GM23338 (cell line): ENCODE results near the gene CXorf65. TPM values are rescaled to one million over a fixed set of nuclear protein-coding genes. Genes with fewer than 3 reads are reported as not detected.

Experiments used
- ATAC-seq: fragments of 200-7000 bp; cut with Tn5 transposase; 3 replicates; pipeline ENCODE4 v1.9.1; 2020
- DNase-seq: peaks from one replicate; pipeline ENCODE4 v3.0.0-alpha.2; 2015; ENCODE audit warnings: low spot score
- H2AFZ ChIP-seq: fragments of 200-600 bp; sonication (generic); 2 replicates; pipeline ENCODE4 v1.8.0; 2016; ENCODE audit warnings: antibody characterized with exemption, mild to moderate bottlenecking, moderate library complexity
- H3F3A ChIP-seq: fragments of 200-600 bp; sonication (generic); replicated peaks from 2 replicates; pipeline ENCODE4 v1.8.0; 2017; ENCODE audit warnings: antibody characterized with exemption, mixed run types, low read depth
- H3K27ac ChIP-seq: fragments of 200-600 bp; sonication (generic); 2 replicates; pipeline ENCODE4 v1.6.1; 2016; ENCODE audit warnings: low read depth
- H3K27me3 ChIP-seq: fragments of 200-600 bp; sonication (generic); 2 replicates; pipeline ENCODE4 v1.8.0; 2016; ENCODE audit warnings: mild to moderate bottlenecking, mixed run types, moderate library complexity; ENCODE audit not compliant: insufficient read depth
- H3K36me3 ChIP-seq: fragments of 200-600 bp; sonication (generic); 2 replicates; pipeline ENCODE4 v1.8.0; 2016; ENCODE audit warnings: mild to moderate bottlenecking; ENCODE audit not compliant: insufficient read depth
- H3K4me1 ChIP-seq: fragments of 200-600 bp; sonication (generic); 2 replicates; pipeline ENCODE4 v1.8.0; 2016; ENCODE audit warnings: mild to moderate bottlenecking, moderate library complexity; ENCODE audit not compliant: insufficient read depth
- H3K4me2 ChIP-seq: fragments of 200-600 bp; sonication (generic); 2 replicates; pipeline ENCODE4 v1.7.1; 2017; ENCODE audit warnings: mixed run types
- H3K4me3 ChIP-seq: fragments of 200-600 bp; sonication (generic); 2 replicates; pipeline ENCODE4 v1.6.1; 2016; ENCODE audit warnings: mixed run types
- H3K79me2 ChIP-seq: fragments of 200-600 bp; sonication (generic); replicated peaks from 2 replicates; pipeline ENCODE4 v1.8.0; 2017; ENCODE audit warnings: mild to moderate bottlenecking; ENCODE audit not compliant: insufficient read depth
- H3K9me2 ChIP-seq: fragments of 200-600 bp; sonication (generic); 2 replicates; pipeline ENCODE4 v1.8.0; 2017; ENCODE audit not compliant: insufficient read depth
- H4K20me1 ChIP-seq: fragments of 200-600 bp; sonication (generic); replicated peaks from 2 replicates; pipeline ENCODE4 v1.8.0; 2017; ENCODE audit warnings: mild to moderate bottlenecking; ENCODE audit not compliant: insufficient read depth
- H3K27ac Mint-ChIP-seq: 2 replicates; pipeline ENCODE4 v1.8.0; 2020; ENCODE audit warnings: inconsistent platforms, mild to moderate bottlenecking, moderate library complexity, mixed read lengths
- H3K27me3 Mint-ChIP-seq: 3 replicates; pipeline ENCODE4 v1.8.0; 2022; ENCODE audit warnings: low read depth, mild to moderate bottlenecking, moderate library complexity, mixed read lengths, inconsistent platforms; ENCODE audit not compliant: insufficient read depth, poor library complexity
- H3K36me3 Mint-ChIP-seq: 3 replicates; pipeline ENCODE4 v1.8.0; 2021; ENCODE audit warnings: low read depth, mild to moderate bottlenecking, inconsistent platforms, moderate library complexity, mixed read lengths
- H3K4me1 Mint-ChIP-seq: 3 replicates; pipeline ENCODE4 v1.8.0; 2020; ENCODE audit warnings: mild to moderate bottlenecking, inconsistent platforms, mixed read lengths
- H3K4me3 Mint-ChIP-seq: 3 replicates; pipeline ENCODE4 v1.8.0; 2021; ENCODE audit warnings: moderate library complexity, mild to moderate bottlenecking, inconsistent platforms, mixed read lengths
- H3K9me3 Mint-ChIP-seq: 3 replicates; pipeline ENCODE4 v1.8.0; 2020; ENCODE audit warnings: moderate library complexity, mild to moderate bottlenecking, inconsistent platforms, mixed read lengths
- CREB1 ChIP-seq: fragments of 250-450 bp; sonication (Bioruptor Pico); IDR thresholded peaks from 2 replicates; pipeline ENCODE4 v1.5.0; 2020; ENCODE audit warnings: low read depth, mild to moderate bottlenecking, moderate library complexity
- CTCF ChIP-seq, 2 experiments: fragments of 200-600 bp in 1 of 2; sonication (generic) in 1 of 2; conservative IDR thresholded peaks; 2 replicates each; pipeline versions ENCODE4 v1.5.1 to v1.6.1; 2016 to 2017; ENCODE audit warnings: antibody characterized with exemption in 2 of 2, low read depth in 2 of 2, mild to moderate bottlenecking in 2 of 2, moderate library complexity in 1 of 2
- EZH2 ChIP-seq: fragments of 200-600 bp; sonication (generic); IDR thresholded peaks from one replicate; pipeline ENCODE4 v1.8.0; 2017; ENCODE audit warnings: antibody characterized with exemption, mild to moderate bottlenecking, low read depth; ENCODE audit not compliant: unreplicated experiment
- EZH2phosphoT487 ChIP-seq: fragments of 200-600 bp; sonication (generic); IDR thresholded peaks from one replicate; pipeline ENCODE4 v1.8.1; 2018; ENCODE audit warnings: antibody characterized with exemption; ENCODE audit not compliant: unreplicated experiment
- JUNB ChIP-seq: IDR thresholded peaks from one replicate; pipeline ENCODE4 v1.6.1; 2016; ENCODE audit warnings: antibody characterized with exemption; ENCODE audit not compliant: unreplicated experiment
- NANOG ChIP-seq: IDR thresholded peaks from 2 replicates; pipeline ENCODE4 v1.6.1; 2016; ENCODE audit warnings: antibody characterized with exemption, borderline replicate concordance
- POLR2AphosphoS5 ChIP-seq: IDR thresholded peaks from 2 replicates; pipeline ENCODE4 v1.6.1; 2016; ENCODE audit warnings: antibody characterized with exemption, low read depth
- STAT1 ChIP-seq: IDR thresholded peaks from one replicate; pipeline ENCODE4 v1.6.1; 2016; ENCODE audit warnings: antibody characterized with exemption; ENCODE audit not compliant: unreplicated experiment
- ZNF114 ChIP-seq: fragments of 250-450 bp; sonication (Bioruptor Pico); IDR thresholded peaks from 2 replicates; pipeline ENCODE4 v1.5.0; 2020; ENCODE audit warnings: mild to moderate bottlenecking, moderate library complexity
- ZNF331 ChIP-seq: fragments of 250-450 bp; sonication (Bioruptor Pico); IDR thresholded peaks from 2 replicates; pipeline ENCODE4 v1.5.0; 2020; ENCODE audit warnings: low read depth, mild to moderate bottlenecking, moderate library complexity
- polyA plus RNA-seq: library from polyadenylated mRNA; unstranded; fragments of >200 nt; fragmentation: Nextera tagmentation; extraction: Ambion mirVana; gene quantifications from 2 replicates; pipeline ENCODE4 v1.2.1, GENCODE V29; 2016
- total RNA-seq: library from RNA; depleted of rRNA; stranded (reverse); fragments of >200 nt; shearing (Covaris generic); gene quantifications from 2 replicates; pipeline ENCODE4 v1.2.3, GENCODE V29; 2014
- TF ChIP-seq, protein P1 (sequence below): IDR thresholded peaks from one replicate; pipeline ENCODE4 v1.6.1; 2018; ENCODE audit warnings: antibody characterized with exemption; ENCODE audit not compliant: unreplicated experiment
- TF ChIP-seq, protein P2 (sequence below): fragments of 250-450 bp; sonication (Bioruptor Pico); IDR thresholded peaks from 2 replicates; pipeline ENCODE4 v1.5.0; 2020; ENCODE audit warnings: mild to moderate bottlenecking, moderate library complexity
- TF ChIP-seq, protein P3 (sequence below): IDR thresholded peaks from 2 replicates; pipeline ENCODE4 v1.6.1; 2016; ENCODE audit warnings: antibody characterized with exemption

The CXorf65 gene
- total and polyA plus RNA-seq, 2 experiments from 2014 or later = 0.79 TPM; not detected in 1

- H3K27ac ChIP-seq = no peak overlapping the region
- Mint-ChIP-seq H3K27ac (no peak overlapping the region), H3K36me3 (no peaks in the 10 kb centered on the region), H3K9me3 (no peaks in the 10 kb centered on the region), H3K4me1 (peaks cover 35% of the 10 kb centered on the region), H3K4me3 (no peak overlapping the region), H3K27me3 (peaks cover 2% of the 10 kb centered on the region)
- ATAC-seq = no peak
- no peaks in the 10 kb centered on the region for H3K9me2 ChIP-seq
- H3K4me2 ChIP-seq = no peak overlapping the region
- H2AFZ ChIP-seq = no peak overlapping the region
- H3K4me3 ChIP-seq = no peak overlapping the region
- 0 out of 2 replicates have a peak, but pooled peaks cover 5% of the 10 kb centered on the region for H3F3A ChIP-seq
- DNase-seq = no peak
- no peaks in the 10 kb centered on the region for H3K79me2 ChIP-seq
- TF ChIP-seq NANOG = no peak
- TF ChIP-seq POLR2AphosphoS5 = no peak
- TF ChIP-seq EZH2phosphoT487 = no peak
- TF ChIP-seq, protein P1, sequence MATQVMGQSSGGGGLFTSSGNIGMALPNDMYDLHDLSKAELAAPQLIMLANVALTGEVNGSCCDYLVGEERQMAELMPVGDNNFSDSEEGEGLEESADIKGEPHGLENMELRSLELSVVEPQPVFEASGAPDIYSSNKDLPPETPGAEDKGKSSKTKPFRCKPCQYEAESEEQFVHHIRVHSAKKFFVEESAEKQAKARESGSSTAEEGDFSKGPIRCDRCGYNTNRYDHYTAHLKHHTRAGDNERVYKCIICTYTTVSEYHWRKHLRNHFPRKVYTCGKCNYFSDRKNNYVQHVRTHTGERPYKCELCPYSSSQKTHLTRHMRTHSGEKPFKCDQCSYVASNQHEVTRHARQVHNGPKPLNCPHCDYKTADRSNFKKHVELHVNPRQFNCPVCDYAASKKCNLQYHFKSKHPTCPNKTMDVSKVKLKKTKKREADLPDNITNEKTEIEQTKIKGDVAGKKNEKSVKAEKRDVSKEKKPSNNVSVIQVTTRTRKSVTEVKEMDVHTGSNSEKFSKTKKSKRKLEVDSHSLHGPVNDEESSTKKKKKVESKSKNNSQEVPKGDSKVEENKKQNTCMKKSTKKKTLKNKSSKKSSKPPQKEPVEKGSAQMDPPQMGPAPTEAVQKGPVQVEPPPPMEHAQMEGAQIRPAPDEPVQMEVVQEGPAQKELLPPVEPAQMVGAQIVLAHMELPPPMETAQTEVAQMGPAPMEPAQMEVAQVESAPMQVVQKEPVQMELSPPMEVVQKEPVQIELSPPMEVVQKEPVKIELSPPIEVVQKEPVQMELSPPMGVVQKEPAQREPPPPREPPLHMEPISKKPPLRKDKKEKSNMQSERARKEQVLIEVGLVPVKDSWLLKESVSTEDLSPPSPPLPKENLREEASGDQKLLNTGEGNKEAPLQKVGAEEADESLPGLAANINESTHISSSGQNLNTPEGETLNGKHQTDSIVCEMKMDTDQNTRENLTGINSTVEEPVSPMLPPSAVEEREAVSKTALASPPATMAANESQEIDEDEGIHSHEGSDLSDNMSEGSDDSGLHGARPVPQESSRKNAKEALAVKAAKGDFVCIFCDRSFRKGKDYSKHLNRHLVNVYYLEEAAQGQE = no peak
- TF ChIP-seq ZNF331 (CRISPR knock-in tag) = no peak
- TF ChIP-seq EZH2 = no peak
- no peak for TF ChIP-seq CREB1 (CRISPR knock-in tag)
- TF ChIP-seq, protein P2, sequence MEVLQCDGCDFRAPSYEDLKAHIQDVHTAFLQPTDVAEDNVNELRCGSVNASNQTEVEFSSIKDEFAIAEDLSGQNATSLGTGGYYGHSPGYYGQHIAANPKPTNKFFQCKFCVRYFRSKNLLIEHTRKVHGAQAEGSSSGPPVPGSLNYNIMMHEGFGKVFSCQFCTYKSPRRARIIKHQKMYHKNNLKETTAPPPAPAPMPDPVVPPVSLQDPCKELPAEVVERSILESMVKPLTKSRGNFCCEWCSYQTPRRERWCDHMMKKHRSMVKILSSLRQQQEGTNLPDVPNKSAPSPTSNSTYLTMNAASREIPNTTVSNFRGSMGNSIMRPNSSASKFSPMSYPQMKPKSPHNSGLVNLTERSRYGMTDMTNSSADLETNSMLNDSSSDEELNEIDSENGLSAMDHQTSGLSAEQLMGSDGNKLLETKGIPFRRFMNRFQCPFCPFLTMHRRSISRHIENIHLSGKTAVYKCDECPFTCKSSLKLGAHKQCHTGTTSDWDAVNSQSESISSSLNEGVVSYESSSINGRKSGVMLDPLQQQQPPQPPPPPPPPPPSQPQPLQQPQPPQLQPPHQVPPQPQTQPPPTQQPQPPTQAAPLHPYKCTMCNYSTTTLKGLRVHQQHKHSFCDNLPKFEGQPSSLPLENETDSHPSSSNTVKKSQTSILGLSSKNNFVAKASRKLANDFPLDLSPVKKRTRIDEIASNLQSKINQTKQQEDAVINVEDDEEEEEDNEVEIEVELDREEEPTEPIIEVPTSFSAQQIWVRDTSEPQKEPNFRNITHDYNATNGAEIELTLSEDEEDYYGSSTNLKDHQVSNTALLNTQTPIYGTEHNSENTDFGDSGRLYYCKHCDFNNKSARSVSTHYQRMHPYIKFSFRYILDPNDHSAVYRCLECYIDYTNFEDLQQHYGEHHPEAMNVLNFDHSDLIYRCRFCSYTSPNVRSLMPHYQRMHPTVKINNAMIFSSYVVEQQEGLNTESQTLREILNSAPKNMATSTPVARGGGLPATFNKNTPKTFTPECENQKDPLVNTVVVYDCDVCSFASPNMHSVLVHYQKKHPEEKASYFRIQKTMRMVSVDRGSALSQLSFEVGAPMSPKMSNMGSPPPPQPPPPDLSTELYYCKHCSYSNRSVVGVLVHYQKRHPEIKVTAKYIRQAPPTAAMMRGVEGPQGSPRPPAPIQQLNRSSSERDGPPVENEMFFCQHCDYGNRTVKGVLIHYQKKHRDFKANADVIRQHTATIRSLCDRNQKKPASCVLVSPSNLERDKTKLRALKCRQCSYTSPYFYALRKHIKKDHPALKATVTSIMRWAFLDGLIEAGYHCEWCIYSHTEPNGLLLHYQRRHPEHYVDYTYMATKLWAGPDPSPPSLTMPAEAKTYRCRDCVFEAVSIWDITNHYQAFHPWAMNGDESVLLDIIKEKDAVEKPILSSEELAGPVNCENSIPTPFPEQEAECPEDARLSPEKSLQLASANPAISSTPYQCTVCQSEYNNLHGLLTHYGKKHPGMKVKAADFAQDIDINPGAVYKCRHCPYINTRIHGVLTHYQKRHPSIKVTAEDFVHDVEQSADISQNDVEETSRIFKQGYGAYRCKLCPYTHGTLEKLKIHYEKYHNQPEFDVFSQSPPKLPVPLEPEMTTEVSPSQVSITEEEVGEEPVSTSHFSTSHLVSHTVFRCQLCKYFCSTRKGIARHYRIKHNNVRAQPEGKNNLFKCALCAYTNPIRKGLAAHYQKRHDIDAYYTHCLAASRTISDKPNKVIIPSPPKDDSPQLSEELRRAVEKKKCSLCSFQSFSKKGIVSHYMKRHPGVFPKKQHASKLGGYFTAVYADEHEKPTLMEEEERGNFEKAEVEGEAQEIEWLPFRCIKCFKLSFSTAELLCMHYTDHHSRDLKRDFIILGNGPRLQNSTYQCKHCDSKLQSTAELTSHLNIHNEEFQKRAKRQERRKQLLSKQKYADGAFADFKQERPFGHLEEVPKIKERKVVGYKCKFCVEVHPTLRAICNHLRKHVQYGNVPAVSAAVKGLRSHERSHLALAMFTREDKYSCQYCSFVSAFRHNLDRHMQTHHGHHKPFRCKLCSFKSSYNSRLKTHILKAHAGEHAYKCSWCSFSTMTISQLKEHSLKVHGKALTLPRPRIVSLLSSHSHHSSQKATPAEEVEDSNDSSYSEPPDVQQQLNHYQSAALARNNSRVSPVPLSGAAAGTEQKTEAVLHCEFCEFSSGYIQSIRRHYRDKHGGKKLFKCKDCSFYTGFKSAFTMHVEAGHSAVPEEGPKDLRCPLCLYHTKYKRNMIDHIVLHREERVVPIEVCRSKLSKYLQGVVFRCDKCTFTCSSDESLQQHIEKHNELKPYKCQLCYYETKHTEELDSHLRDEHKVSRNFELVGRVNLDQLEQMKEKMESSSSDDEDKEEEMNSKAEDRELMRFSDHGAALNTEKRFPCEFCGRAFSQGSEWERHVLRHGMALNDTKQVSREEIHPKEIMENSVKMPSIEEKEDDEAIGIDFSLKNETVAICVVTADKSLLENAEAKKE (CRISPR knock-in tag) = no peak
- no peak for TF ChIP-seq CTCF (conservative IDR thresholded peaks at IDR 0.05; ENCODE audit: low read depth in 2 of 2)
- TF ChIP-seq, protein P3, sequence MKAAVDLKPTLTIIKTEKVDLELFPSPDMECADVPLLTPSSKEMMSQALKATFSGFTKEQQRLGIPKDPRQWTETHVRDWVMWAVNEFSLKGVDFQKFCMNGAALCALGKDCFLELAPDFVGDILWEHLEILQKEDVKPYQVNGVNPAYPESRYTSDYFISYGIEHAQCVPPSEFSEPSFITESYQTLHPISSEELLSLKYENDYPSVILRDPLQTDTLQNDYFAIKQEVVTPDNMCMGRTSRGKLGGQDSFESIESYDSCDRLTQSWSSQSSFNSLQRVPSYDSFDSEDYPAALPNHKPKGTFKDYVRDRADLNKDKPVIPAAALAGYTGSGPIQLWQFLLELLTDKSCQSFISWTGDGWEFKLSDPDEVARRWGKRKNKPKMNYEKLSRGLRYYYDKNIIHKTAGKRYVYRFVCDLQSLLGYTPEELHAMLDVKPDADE = no peak
- no peak for TF ChIP-seq JUNB
- TF ChIP-seq ZNF114 (CRISPR knock-in tag) = no peak
- TF ChIP-seq STAT1 = no peak
- H3K4me1 ChIP-seq = peaks cover 25% of the 10 kb centered on the region
- H3K27me3 ChIP-seq = peaks cover 18% of the 10 kb centered on the region; the same call in 1 of the 2 replicates
- no peaks in the 10 kb centered on the region for H3K36me3 ChIP-seq
- H4K20me1 ChIP-seq = no peaks in the 10 kb centered on the region
Observed at GRCh38 chrX:71107245-71107644, 705 bp upstream of the CXorf65 start.
